Transverse colon (tissue), 4 donors: ENCODE results near the gene ABCA4. TPM values are rescaled to one million over a fixed set of nuclear protein-coding genes. Genes with fewer than 3 reads are reported as not detected.
"Not testable (repeated sequence)": the region's sequence is repeated elsewhere in the genome, so short reads cannot be mapped to it uniquely, and the experiment has no call there.

Experiments used
- DNase-seq: peaks from one replicate; pipeline ENCODE4 v3.0.0-alpha.2; 2019
- H3K27ac ChIP-seq, 4 donors: fragments of 200-600 bp; sonication (generic); 2 replicates each; pipeline ENCODE4 v1.5.1; 2016 to 2018; ENCODE audit warnings: inconsistent platforms in 4 of 4
- H3K27me3 ChIP-seq: fragments of 200-600 bp; sonication (generic); 2 replicates; pipeline ENCODE4 v1.5.1; 2017; ENCODE audit warnings: inconsistent platforms
- H3K36me3 ChIP-seq, 4 donors: fragments of 200-600 bp; sonication (generic); 2 replicates each; pipeline ENCODE4 v1.5.1; 2017 to 2019; ENCODE audit warnings: inconsistent platforms in 4 of 4
- H3K4me1 ChIP-seq, 4 donors: fragments of 200-600 bp; sonication (generic); 2 replicates each; pipeline ENCODE4 v1.5.1; 2017 to 2020; ENCODE audit warnings: inconsistent platforms in 4 of 4
- H3K4me3 ChIP-seq, 4 donors: fragments of 200-600 bp; sonication (generic); 1 replicate in 1 of 4; 2 replicates in 3 of 4; pipeline versions ENCODE4 v1.5.1 to v1.6.1; 2017 to 2019; ENCODE audit warnings: inconsistent platforms in 4 of 4
- H3K9me3 ChIP-seq, 2 donors: fragments of 200-600 bp; sonication (generic); 2 replicates each; pipeline ENCODE4 v1.5.1; 2017 to 2019; ENCODE audit warnings: inconsistent platforms in 2 of 2
- EP300 ChIP-seq: sonication (generic); formaldehyde crosslinking; IDR thresholded peaks from one replicate; pipeline ENCODE4 v1.6.1; 2017; ENCODE audit warnings: antibody characterized with exemption, low read depth
- POLR2A ChIP-seq: fragments of 450-650 bp; IDR thresholded peaks from one replicate; pipeline ENCODE4 v1.6.1; 2016; ENCODE audit warnings: antibody characterized with exemption, mild to moderate bottlenecking, moderate library complexity
- POLR2AphosphoS5 ChIP-seq, 3 donors: sonication (generic); formaldehyde crosslinking; IDR thresholded peaks; one replicate each; pipeline ENCODE4 v1.6.1; 2016; ENCODE audit warnings: antibody characterized with exemption in 3 of 3
- WGBS, 2 donors: methylation state at CpG; one replicate each; pipeline ENCODE4 v1.1.5; 2018; ENCODE audit warnings: low coverage in 1 of 2; 5-methylcytosine and 5-hydroxymethylcytosine counted together
- in situ Hi-C, 4 donors: fragments of 200-750 bp; cut with MboI; loops; one replicate each; pipeline versions ENCODE4 v1.15.0 to v1.15.1; 2017; ENCODE audit warnings: low sequenced_read_pairs in 3 of 4, low pct_ligation_motif_present in 1 of 4, low pct_unique_long_range_greater_than_20kb in 1 of 4
- intact Hi-C: fragments of 100-400 bp; cut with DNase I; formaldehyde crosslinking; loops from one replicate; pipeline ENCODE4 v1.15.1; 2023; ENCODE audit warnings: low total_unique reads
- total RNA-seq, 4 donors: library from RNA; depleted of rRNA; stranded (reverse); fragments of >200 nt; gene quantifications; one replicate each; pipeline ENCODE4 v1.1.0, GENCODE V29; 2016
- TF ChIP-seq, protein P1 (sequence below), 5 experiments: fragments of 200-600 bp in 3 of 5; fragments of 450-650 bp in 2 of 5; sonication (generic) in 3 of 5; IDR thresholded peaks; 1 replicate in 2 of 5; 2 replicates in 3 of 5; pipeline ENCODE4 v1.5.1; 2016 to 2017; ENCODE audit warnings: antibody characterized with exemption in 5 of 5, inconsistent platforms in 3 of 5, mild to moderate bottlenecking in 2 of 5, moderate library complexity in 1 of 5

The ABCA4 gene
- total RNA-seq, 4 donors from 2014 or later: 0.16 to 0.55 TPM; not detected in 2

DNA sequence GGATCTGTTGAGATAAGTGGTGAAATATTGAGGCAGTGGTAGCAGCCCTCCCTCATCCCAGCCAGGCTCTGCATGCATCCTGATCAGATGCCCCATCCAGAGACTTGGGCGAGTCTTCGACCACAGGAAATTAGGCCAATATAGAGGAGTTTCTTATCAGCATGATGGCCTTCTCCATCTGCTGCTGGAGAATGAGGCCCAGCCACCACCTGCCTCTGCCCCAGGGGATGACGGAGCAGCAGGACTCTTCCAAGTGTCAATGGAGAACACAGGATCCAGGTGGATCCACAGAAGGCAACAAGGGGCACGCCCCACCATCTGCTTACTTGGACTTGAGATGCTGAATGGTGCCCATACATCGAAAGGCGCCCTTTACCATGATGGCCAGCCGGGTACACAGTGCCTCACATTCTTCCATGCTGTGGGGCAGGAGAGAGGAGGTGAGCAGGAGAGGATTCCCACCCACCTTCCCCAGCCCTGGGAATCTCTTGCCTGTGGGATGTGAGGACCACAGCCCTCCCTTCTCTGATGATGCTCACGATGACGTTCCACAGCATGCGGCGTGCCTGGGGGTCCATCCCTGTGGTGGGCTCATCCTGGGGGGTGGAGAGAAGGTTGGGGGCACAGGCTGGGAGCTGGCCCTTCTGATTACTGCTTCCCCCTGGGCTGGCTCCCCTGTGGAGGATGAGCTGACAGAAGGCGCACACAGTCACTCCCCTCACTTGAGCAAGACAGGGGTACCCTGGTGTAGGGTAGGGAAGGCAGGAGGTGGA, 120.3 kb downstream of the ABCA4 start:
- TF ChIP-seq, protein P1, sequence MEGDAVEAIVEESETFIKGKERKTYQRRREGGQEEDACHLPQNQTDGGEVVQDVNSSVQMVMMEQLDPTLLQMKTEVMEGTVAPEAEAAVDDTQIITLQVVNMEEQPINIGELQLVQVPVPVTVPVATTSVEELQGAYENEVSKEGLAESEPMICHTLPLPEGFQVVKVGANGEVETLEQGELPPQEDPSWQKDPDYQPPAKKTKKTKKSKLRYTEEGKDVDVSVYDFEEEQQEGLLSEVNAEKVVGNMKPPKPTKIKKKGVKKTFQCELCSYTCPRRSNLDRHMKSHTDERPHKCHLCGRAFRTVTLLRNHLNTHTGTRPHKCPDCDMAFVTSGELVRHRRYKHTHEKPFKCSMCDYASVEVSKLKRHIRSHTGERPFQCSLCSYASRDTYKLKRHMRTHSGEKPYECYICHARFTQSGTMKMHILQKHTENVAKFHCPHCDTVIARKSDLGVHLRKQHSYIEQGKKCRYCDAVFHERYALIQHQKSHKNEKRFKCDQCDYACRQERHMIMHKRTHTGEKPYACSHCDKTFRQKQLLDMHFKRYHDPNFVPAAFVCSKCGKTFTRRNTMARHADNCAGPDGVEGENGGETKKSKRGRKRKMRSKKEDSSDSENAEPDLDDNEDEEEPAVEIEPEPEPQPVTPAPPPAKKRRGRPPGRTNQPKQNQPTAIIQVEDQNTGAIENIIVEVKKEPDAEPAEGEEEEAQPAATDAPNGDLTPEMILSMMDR (IDR thresholded peaks at IDR 0.05): no peak
- TF ChIP-seq EP300 (no peak), POLR2AphosphoS5 (IDR thresholded peaks at IDR 0.05) (no peak), POLR2A (no peak)
- Histone ChIP-seq H3K4me3 (no peak overlapping the region), H3K36me3 (no peaks in the 10 kb centered on the region), H3K27ac (no peak overlapping the region), H3K9me3 (no peaks in the 10 kb centered on the region), H3K4me1 (no peaks in the 10 kb centered on the region), H3K27me3 (no peaks in the 10 kb centered on the region)
- 92 to 96% methylated on average over 4 to 12 of the region's 12 CpGs for WGBS, 2 donors
- DNase-seq: no peak
- intact Hi-C loops: no loop called here
- in situ Hi-C loops: no loop called here

DNA sequence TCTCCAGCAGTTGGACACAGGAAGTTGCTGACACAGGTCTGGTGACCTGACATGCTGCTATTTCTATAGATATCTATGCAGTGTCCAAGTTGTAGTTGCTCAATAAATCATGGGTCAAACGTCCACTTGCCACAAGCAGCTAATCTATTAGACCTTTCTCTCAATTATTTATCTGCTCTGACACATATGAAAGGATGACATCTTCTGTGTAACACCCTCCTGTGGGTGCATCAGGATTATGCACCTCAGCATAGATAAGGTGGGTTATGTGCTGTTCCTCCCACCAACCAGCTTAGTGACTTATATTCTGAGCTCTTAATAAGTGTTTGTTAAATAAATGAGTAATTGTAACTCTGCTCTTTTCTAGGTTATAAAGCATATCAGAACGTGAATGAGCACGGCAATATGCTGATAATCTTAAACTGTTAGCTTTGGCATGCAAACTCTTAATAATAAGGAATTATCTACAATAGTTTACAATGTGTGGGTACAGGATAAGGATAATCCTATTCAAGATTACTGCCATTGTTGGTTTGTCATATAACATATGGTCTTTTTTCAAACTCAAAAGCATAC, 121.0 kb downstream of the ABCA4 start:
- no peaks in the 10 kb centered on the region for H3K36me3 ChIP-seq
- in situ Hi-C loops (no loop called here), intact Hi-C loops (no loop called here)
- no peak for TF ChIP-seq EP300
- TF ChIP-seq, protein P1 (IDR thresholded peaks at IDR 0.05): no peak
- TF ChIP-seq POLR2A: no peak
- no peak for TF ChIP-seq POLR2AphosphoS5 (IDR thresholded peaks at IDR 0.05)
- no peak for DNase-seq
- no peak overlapping the region for H3K4me3 ChIP-seq
- no peaks in the 10 kb centered on the region for H3K27me3 ChIP-seq
- WGBS, 2 donors: 66 to 76% methylated on average over 3 of the region's 3 CpGs
- H3K27ac ChIP-seq: no peak overlapping the region
- H3K9me3 ChIP-seq: no peaks in the 10 kb centered on the region
- H3K4me1 ChIP-seq: no peaks in the 10 kb centered on the region

DNA sequence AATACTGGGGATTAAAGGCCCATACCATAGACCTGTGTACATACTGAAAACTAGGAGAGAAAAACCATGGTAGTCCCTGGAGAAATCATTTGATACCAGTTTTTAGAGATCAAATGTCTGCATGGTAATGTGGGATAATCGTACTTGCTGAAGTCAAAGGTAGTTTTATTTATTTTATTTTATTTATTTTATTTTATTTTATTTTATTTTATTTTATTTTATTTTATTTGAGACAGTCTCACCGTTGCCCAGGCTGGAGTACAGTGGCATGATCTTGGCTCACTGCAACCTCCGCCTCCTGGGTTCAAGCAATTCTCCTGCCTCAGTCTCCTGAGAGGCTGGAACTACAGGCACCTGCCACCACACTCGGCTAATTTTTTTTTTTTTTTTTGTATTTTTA, 122.4 kb downstream of the ABCA4 start:
- DNase-seq, H3K36me3 ChIP-seq, H3K27ac ChIP-seq, H3K27me3 ChIP-seq, intact Hi-C loops, H3K9me3 ChIP-seq, H3K4me1 ChIP-seq, H3K4me3 ChIP-seq, in situ Hi-C loops: not testable (repeated sequence)
- WGBS, 2 donors: 83 to 90% methylated on average over 2 to 4 of the region's 4 CpGs

DNA sequence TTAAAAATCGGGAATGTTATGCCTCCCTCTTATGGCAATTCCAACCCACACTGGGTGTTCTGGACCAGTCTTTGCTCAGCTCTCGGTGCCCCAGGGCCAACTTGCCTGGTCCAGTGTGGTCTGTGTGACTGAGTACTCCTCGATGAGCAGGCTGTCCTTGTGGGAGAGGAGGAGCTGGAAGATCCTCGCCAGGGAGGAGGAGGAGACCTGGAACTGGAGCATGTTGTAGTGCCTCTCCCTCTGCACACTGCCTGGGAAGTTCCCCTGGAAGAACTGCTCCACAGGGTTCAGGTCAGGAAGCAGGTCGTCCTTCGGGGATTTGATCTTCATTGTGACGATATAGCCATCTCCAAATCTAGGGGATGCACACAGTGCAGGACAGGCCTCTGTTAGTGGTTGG, 123.2 kb downstream of the ABCA4 start:
- Histone ChIP-seq H3K4me3 (no peak overlapping the region), H3K4me1 (no peaks in the 10 kb centered on the region), H3K36me3 (no peaks in the 10 kb centered on the region), H3K27ac (no peak overlapping the region), H3K27me3 (no peaks in the 10 kb centered on the region), H3K9me3 (no peaks in the 10 kb centered on the region)
- in situ Hi-C loops (no loop called here), intact Hi-C loops (no loop called here)
- no peak for TF ChIP-seq EP300
- WGBS, 2 donors: 81 to 90% methylated on average over 4 to 7 of the region's 7 CpGs
- DNase-seq: no peak

DNA sequence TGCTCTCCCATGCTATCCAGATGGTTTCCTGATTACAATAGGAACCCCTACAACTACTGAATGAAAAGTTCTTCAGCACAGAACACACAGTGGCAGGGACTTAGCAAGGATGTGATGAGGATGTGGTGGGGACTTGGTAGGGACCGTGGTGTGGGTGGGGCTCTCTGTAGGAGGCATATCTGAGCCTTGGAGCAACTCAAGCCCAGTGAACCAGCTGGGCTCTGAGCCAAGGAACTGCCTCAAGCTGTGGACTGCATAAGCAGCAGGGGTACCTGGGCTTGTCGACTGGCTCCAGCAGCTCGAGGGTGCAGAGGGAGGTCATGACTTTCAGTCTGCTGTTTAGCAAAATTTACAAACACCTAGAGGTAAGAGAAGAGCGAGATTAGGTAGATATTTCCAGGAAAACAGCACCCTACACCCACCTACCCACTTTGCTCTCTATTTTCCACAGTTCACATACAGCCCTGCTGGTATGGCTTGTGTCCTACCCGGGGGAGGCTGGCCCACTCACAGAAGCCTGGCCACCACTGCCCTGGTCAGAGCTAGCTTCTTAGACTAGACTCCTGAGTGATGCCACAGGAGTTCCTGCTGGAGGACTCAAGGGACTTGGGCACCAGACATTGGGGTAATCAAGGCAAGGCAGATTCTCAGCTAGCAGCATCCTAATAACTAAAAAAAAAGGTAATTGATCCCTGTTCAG, 125.0 kb downstream of the ABCA4 start:
- TF ChIP-seq POLR2A: no peak
- TF ChIP-seq, protein P1 (IDR thresholded peaks at IDR 0.05): no peak
- no peak for TF ChIP-seq POLR2AphosphoS5 (IDR thresholded peaks at IDR 0.05)
- no peak for TF ChIP-seq EP300
- no peaks in the 10 kb centered on the region for H3K4me1 ChIP-seq
- in situ Hi-C loops (no loop called here), intact Hi-C loops (no loop called here)
- no peaks in the 10 kb centered on the region for H3K36me3 ChIP-seq
- 50% methylated on average over 5 of the region's 5 CpGs; no CpG with 5 or more reads in 1 of the 2 donors for WGBS, 2 donors
- no peak for DNase-seq
- no peak overlapping the region for H3K4me3 ChIP-seq
- H3K27ac ChIP-seq: no peak overlapping the region
- no peaks in the 10 kb centered on the region for H3K27me3 ChIP-seq
- no peaks in the 10 kb centered on the region for H3K9me3 ChIP-seq
